Epidermal melanocyte (primary cell): ENCODE data around the gene FAM200A.
"Not testable (repeated sequence)": the region's sequence is repeated elsewhere in the genome, so short reads cannot be mapped to it uniquely, and the experiment has no call there.

Experiments used
- DNase-seq: peaks from one replicate; pipeline ENCODE4 v3.0.0; 2011; ENCODE audit warnings: low spot score; ENCODE audit not compliant: insufficient read length

The FAM200A gene

DNA sequence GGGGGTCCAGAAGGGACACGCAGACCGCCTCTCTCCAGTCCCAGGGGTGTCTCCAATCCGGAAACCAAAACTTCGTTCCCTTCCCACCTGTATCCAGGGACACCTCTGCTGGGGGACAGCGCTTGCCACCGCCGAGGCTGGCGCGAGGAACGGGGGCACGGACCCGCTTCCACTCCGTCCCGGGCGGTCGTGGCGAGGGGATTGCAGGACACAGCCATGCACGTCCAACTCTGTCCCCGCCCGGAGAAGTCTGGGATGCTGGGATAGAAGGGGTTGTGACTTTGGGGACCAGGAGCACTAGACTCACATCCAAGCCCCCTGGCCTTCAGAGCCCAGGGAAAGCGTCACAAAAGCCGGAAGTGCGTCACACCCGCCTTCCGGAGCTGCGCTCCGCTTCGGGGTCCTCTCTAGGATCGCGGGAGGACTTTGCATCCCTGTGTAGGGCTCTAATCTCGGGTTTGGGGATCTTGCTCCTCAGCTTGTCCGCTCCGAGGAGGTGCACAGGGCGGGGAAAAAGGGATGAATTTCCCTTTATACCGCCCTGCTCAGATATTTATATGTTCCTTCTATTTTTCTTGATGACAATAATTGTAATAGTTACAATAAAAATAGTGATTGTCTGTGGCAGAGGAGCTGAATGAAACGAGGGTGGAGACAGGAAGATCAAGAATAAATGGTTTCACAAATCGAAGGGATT, at the start of gene FAM200A:
Gene FAM200A, minus strand, starts transcription at position 348 of the 697 bp plus-strand sequence. CDS start 3,707 bp downstream, outside the sequence.
- peak; percentile 98 for DNase-seq

DNA sequence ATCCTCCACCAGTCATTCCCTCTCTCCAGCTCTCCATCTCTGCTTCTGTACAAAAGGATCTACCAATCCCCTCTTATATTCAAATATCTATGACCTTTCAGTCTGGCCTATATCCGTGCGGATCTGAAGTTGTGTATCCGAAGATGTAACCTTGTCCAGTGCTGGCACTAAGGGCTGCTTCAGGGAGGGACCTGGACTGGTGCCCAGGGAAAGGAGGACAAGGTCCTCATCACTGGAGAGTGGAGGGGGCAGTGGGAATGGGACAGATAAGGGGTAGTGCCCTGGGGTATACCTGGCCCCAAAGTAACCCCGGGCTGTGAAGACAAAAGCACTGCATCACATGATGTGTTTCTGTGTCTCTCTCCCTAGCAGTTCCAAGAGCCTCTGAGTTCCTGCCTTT, 47.9 kb upstream of the FAM200A start:
- DNase-seq, result no peak

DNA sequence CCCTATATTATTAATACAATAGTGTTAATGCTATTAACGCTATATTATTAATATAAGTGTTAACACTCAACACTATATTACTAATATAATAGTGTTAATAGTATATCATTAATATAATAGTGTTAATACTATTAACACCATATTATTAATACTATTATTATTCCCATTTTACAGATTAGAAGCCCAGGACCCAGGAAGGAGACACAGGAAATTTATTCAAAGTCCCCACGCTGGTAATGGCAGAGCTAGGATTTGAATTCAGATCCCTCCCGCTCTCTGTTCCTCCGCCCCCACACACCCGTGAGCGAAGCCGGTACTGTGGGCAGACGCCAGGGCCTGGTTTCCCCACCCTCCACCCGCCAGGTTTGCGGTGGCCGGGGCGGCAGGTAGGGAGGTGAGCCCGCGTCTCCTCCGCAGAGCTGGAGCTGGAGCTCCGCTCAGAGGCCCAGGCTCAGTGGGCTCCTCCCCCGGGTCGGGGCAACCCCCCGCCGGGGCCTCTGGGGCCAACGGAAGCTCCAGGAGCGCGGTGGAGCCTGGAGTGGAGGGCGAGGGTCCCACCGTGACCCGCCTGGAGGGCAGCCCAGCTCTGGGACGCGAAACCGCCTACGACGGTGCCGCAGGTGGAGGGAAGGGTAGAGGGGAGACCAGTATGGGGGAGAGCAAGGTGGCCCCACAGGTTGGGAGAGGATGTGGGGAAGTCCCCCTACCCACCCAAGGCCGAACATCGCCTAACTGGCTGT, 46.0 kb upstream of the FAM200A start, which contains the start of gene TMEM225B:
Gene TMEM225B, plus strand, starts transcription at position 506 of the 740 bp plus-strand sequence. CDS start 6,122 bp downstream, outside the sequence.
- no peak for DNase-seq

DNA sequence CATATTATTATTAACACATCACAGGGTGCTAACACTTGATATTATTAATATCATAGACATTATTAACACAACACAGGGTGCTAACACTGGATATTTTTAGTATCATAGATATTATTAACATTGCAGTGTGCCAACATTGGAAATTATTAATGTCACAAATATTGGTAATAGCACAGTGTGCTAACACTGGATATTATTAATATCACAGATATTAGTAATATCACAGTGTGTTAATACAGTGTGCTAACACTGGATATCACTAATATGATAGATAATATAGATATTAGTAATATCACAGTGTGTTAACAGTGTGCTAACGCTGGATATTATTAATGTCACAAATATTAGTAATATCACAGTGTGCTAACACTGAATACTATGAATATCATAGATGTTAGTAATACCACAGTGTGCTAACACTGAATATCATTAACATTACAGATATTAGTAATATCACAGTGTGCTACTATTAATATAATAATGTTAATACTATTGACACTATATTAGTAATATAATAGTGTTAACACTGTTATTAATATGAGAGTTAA, 44.6 kb upstream of the FAM200A start:
- no peak for DNase-seq

DNA sequence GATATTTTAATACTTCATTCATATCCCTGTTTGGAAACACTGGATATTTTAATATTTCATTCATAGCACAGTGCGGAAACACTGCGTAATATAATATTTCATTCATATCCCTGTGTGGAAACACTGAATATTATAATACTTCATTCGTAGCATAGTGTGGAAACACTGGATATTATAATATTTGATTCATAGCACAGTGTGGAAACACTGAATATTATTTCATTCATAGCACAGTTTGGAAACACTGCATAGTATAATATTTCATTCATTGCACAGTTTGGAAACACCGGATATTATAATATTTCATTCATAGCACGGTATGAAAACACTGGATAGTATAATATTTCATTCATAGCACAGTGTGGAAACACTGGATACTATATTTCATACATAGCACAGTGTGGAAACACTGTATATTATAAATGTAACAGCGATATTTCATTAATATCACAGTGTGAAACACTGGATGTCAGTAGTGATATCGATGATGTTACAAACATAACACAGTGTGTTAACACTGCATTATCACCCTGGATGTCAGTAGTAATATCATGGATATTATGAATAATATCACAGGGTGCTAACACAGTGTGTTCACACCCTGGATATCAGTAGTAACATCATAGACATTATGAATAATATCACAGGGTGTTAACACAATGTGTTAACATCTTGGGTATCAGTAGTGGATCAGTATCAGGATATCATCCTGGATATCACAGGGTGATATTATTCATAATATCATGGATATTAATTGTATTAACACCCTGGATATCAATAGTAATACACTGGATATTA, 43.2 kb upstream of the FAM200A start:
- no peak for DNase-seq

DNA sequence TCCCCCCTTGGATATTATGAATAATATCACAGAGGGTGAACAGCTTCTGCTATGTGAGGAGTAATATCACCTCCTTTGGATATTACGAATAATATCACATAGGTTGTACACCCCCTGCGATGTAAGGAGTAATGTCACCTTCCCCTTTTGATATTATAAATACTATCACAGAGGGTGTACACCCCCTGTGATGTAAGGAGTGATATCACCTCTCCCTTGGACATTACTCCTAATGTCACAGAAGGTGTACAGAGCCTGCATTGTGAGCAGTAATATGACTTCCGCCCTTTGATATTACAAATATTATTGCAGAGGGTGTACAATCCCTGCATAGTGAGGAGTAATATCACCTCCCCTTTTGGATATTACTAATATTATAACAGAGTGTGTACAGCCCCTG, 37.0 kb upstream of the FAM200A start:
- DNase-seq, result no peak

DNA sequence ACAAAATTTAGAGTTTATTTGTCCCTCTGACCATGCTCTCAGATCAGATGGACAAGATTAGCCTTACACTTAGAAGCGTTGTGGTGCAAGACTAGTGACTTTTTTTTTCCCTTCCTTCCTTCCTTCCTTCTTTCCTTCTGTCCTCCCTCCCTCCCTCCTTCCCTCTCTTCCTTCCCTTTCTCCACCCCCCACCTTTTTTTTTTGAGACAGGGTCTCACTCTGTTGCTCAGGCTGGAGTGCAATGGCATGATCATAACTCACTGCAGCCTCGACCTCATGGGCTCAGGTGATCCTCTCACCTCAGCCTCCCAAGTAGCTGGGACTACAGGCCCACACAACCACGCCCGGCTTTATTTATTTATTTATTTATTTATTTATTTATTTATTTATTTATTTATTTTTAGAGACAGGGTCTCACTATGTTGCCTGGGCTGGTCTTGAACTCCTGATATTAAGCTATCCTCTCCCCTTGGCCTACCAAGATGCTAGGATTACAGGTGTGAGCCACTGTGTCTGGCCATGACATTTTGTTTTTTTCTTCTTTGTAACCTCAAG, 28.9 kb upstream of the FAM200A start:
- not testable (repeated sequence) for DNase-seq

DNA sequence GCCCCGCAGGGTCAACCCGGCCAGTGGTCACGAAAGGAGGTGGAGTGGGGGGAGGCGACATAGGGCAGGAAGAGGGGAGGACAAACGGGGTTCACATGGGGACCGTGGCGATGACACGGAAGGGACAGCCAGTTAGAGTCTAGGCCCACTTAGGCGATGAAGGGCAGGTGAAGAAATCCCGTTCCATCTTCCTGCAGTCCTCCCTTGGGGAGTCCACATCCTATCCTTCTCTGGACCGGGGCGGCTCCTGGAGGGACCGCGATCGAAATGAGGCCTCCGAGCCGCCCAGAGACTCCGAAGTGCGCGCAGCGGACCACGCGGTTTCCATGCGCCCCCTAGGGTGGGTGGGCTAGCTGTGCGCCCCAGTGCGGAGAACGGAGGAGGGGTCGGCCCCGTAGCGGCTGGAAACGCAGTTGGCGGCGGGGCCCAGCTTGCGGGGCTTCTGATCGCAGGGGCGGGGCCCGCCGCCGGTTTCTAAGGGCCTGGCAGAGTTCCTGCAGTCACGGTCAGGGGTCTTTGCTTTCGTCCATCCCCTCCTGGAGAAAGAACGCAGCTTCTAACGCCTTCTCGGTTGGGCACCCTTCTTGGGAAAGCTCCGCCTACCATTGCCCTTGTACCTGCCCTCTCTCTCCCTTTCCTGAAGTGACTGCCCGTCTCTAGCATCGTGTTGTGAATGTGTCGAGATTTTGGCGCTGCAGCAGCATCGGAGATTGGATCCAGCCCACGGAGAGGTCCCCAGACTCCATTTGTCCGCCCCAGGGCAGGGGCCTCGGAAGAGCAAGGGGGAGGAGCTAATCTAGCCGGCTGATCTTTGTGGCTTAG, 28.3 kb upstream of the FAM200A start:
- no peak for DNase-seq

DNA sequence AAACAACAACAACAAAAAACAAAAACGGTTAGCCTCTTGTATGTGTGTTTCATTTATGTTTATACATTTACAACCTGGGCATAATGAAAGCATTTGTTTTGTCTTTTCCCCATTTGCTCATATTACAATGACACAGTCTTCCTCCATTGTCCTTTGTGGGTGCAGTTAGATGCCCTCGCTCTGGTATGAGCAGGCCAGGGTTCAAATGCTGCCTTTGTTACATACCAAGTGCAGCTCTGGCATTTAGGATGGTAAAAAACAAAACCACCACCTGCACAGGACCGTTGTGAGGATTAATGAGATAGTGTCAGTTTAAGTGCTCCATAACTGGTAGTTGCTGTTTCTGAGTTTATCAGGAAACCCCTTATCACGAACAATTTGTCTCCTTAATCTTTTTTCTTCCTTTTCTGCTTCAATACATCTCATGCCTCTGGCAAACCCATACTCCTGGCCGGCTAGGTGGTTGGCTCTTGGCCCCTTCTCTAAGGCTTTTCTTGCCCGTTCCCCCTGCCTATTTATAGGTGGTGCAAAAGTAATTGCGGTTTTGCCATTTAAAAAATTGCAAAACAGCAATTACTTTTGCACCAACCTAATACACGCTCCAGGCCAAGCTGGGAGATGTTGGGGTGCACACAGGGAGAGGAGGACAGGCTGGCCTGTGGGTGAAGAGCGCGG, 27.5 kb upstream of the FAM200A start:
- no peak for DNase-seq

DNA sequence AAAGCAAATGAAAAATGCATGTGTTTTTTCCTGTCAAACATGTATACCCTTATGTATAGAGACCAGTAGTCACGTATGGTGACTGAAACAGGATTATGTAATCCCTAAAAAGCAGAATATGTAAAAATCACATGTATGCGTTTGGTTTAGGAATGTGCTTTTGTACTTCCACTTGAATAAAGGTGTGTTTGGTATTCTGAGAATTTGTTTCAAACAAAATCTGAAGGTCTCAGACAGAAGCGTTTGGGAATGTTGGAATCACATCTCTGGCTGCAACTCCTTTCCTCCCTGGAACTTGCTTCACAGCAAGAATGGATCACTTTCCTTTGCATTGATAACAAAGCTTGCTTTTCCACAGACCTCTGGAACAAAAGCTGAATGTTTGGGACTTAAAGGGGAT, 24.3 kb upstream of the FAM200A start:
- DNase-seq, result no peak

DNA sequence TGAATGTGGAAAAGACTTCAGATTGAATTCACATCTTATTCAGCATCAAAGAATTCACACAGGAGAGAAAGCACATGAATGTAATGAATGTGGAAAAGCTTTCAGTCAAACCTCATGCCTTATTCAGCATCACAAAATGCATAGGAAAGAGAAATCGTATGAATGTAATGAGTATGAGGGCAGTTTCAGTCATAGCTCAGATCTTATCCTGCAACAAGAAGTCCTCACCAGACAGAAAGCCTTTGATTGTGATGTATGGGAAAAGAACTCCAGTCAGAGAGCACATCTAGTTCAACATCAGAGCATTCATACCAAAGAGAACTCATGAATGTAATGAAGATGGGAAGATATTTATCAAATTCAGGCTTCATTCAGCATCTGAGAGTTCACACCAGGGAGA, 21.3 kb upstream of the FAM200A start:
- DNase-seq, result no peak

DNA sequence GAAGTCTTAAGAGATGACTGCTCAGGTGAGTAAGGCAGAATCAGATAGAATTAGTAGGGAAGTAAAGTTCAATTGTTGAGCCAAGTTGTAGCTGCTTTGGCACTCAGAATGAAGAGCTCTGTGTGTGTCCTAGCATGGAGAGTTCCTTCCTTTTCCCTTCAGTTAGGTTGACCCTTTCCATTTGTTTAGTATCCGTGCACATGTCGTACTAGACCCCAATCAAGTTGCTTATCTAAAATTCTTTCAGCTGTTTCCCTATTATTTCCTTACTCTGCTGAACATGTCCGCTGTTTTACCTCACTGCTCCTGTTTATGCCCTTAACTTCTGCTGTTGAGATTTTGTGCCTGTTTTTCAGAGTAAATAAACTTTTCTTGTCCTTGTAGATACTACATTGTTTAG, 19.9 kb upstream of the FAM200A start:
- DNase-seq, result no peak

DNA sequence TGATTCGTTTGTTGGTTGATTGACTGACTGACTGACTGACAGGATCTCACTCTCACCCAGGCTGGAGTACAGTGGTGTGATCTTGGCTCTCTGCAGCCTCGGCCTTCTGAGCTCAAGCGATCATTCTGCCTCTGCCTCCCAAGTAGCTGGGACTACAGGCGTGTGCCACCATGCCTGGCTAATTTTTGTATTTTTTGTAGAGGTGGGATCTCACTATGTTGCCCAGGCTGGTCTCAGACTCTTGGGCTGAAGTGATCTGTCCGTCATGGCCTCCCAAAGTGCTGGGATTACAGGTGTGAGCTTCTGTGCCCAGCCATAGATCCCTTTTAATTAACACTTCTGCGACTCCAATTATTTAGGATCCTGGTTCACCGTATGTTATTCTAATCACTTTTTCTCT, 16.9 kb upstream of the FAM200A start:
- not testable (repeated sequence) for DNase-seq

DNA sequence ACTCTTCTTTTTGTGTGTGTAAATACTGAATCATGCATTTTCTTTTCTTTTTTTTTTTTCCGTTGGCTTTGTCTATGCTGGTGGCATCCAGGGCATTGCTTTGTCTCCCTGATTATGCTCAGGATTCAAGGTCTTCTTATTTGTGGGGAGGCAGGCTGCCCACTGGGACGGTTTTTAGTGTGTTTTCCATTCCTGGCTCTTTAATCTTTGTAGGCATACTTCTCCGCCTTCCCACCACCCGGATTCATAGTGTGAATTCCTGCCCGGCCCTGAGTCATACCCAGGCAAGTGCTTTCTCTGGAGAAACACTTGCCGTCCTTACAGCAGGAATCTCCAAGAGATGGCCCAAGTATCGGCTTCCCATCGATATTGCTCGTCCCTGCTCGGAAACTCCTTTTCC, 11.7 kb upstream of the FAM200A start:
- DNase-seq, result no peak

DNA sequence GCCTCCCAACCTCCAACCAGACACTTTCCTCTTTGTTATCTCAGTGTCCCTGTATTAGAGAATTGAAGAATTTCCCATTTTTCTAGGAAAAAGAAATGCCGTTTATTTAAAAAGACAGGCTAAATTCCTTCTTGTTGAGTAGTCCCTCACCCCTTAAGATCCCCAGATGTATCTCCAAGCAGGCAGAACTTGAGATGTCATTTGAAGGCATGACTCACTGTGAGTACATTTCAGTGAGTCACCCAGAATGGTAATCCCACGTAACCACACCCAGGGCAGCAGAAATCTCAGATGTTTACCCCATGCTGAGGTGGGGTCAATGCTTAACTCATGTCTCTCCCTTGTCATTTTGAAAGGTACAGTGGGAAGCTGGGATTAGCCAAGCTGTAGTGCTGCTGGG, 10.9 kb upstream of the FAM200A start:
- DNase-seq, result peak; percentile 78

DNA sequence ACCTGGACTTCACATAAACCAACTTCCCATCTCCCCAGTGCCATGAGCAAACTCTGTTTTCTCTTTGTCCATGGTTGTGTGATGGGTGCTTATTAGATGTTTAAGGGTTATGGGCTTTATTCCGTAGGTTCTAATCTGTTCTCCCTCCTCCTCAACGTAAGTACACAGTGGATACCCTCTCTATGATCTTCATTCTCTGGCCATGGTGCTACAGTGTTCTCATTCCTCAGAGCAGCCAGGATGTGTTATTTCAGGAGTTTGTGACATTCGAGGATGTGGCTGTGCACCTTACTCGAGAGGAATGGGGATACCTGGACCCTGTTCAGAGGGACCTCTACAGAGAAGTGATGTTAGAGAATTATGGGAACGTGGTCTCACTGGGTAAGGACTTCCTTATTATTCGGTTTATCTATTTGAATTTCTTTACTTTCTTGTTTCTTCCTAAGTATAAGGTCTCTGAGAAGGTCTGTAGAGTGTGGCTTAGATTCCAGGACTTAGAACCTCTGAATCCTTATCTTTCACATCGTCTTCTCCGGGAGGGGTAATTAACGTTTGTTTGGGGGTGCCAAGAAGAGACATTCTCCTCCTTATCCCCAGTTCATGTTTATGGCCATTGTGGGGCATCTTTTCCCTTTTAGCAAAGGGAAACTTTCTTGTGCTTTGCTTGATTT, 10.3 kb upstream of the FAM200A start:
- no peak for DNase-seq

DNA sequence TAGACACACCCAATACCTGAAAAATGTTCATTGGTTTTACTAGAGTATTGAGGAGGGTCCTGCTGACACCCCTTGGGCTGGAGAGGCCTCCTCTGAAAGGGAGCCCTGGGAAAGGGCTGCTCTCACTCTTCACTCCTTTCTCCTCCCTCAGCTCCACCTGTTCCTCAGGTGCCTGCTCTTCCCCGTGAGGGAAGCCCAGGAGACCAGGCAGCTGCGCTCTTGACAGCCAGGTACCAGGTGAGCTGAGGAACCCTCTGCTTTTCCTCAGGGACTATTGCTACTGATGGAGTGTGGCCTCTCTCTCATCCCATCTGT, 9.8 kb upstream of the FAM200A start:
- no peak for DNase-seq

DNA sequence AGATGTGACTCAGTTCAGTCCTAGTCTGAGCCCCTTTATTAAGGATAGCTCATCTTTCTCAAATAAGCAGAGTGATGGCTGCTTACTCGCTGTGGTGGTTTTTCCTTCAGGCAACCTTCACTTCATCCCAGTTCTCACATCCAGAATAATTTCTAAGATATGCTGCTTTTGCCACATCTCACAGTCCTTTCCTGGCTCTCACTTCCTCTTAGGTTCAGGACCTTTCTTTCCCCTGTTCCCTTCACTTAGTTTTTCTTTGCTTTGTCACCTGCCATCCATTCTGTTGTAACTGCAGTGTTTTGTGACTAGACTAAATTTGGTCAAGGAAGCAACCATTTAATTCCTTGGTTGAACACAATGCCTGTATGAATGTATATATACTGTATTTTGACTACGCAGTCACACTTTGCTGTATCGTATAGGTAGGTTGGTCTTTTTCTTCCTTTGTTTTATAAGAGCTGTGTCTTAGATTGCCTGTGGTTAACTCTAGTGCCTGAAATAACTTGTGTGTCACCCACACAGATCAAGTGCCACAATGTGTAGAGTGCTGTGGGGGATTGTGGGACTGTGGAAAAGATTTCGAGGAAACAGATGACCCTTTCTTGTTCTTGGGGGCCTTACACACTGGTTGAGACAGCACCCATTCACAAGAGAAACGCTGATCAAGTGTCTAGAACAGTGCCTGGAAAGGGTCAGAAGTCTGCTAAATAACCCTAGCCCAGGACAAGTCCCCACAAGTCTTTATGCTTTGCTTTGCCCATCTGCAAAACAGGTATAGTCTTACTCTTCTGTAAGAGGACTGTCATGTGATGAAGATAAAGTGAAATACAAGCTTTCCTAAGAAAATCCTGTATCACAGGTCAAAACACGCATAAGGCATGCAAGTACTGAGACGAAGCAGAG, 9.2 kb upstream of the FAM200A start:
- DNase-seq, result no peak
